SIG-M5 treated with dmso at 0.1 percent for 504 hours (cell line): ENCODE measurements around the gene MSX2.
A peak's percentile ranks its signal among the peaks of the same experiment; 100 is the strongest.

Source experiments
- DNase-seq: peaks from one replicate; lab custom pipeline; 2025; ENCODE audit not compliant: unreplicated experiment; lab: John Stamatoyannopoulos, UW

MSX2 gene

DNA sequence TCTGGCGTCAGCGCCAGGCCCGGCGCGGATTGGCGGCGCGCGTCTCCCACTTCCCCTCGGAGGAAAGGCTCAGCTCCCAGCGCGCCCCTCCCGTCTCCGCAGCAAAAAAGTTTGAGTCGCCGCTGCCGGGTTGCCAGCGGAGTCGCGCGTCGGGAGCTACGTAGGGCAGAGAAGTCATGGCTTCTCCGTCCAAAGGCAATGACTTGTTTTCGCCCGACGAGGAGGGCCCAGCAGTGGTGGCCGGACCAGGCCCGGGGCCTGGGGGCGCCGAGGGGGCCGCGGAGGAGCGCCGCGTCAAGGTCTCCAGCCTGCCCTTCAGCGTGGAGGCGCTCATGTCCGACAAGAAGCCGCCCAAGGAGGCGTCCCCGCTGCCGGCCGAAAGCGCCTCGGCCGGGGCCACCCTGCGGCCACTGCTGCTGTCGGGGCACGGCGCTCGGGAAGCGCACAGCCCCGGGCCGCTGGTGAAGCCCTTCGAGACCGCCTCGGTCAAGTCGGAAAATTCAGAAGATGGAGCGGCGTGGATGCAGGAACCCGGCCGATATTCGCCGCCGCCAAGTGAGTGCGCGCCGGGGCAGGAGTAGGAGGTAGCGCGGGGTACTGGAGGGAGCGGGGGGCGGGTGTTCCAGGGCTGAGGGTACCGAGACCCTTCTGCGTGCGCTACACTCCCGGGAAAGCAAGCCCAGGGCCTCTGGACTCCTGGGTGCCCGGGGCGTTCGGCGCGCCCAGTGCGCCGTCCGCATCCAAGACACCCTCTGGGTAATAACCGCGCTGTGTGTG is at the start of gene MSX2:
TSS of gene MSX2 (plus strand) at position 99 of the 777 bp plus-strand sequence. CDS start at position 177, 78 bp downstream.
- DNase-seq, result peak; percentile 56

DNA sequence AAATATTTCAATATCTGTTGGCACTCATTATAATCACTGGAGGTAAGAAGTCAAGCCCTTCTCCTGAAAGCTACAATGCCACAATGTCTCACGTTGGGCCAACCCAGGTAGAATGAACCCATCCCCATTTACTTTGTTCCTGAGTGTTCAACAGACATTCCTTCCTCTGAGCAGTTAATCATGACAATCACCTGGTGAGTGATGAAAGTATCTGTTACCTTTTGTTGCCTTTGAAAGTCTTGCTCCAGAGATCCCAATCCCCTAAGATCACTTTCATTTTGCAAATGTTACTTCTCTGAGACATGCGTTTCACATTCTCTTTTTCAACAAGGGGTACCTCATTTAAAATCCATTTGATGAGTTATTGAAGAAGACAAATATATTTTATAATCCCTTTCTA is 49.3 kb upstream of the MSX2 start:
- no peak for DNase-seq

DNA sequence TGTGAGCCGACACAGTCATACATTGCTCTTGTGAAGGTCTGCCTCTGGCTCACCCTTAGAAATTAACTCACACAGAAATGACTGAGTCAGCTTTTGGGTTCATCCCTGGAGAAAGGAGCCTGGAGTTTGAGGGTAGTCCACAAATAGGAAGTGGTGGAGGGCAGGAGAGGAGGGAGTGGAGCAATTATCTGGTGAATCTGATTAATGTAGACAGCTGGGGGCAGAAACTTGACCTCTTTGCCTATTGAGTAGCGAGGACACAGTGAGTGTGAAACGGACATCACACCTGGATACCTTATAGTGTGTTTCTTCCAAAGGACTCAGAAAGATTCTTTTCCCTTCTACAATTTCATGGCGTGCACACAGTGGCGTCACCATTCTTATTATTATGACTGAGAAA is 48.5 kb upstream of the MSX2 start:
- no peak for DNase-seq

DNA sequence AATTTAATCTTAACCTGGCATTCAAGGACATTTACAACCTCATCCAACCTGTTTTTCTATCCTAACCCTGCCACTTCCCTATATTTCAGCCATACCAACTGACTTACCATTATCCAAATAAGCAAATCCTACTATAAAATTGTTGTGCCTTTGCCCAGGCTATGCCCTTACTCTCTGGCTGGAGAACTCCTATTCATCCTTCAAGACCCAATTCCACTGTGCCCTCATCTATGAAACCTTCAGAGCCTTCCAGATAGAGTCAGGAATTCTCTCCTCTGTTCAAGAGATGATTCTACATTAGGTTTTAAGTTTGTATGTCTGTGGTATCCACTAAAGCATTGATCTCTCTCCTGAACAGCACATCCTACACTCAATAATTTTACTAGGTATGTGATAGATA is 46.3 kb upstream of the MSX2 start:
- no peak for DNase-seq

DNA sequence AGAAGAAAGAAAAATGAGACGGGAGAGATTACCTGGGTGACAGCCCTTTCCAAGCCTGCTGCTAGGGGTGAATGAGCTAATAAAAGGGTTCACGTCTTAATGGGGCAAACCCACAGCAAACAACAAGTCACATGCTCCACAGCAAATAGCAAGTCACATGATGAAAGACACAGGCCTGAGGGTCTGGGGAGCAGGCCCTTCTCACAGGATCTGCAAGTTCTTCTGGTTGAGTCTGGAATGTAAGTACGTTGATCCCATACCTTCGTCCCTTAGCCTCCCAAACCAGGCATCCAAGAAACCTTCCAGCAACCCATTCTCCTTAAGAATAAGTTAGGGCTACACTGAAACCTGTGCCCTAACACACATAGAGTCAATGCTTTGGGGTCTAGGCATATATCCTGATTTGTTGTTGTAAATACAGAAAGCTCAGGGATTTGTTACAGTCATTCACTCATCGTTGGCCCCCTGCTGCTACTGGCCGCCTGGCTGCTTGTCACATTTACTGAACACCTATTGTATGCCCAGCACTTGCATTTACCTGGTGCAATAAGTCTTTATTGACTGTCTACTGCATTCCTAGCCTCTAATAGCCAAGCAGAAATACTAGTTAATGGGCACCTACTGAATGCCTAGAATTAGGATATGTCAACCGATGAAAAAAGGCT is 43.3 kb upstream of the MSX2 start:
- DNase-seq, result no peak

DNA sequence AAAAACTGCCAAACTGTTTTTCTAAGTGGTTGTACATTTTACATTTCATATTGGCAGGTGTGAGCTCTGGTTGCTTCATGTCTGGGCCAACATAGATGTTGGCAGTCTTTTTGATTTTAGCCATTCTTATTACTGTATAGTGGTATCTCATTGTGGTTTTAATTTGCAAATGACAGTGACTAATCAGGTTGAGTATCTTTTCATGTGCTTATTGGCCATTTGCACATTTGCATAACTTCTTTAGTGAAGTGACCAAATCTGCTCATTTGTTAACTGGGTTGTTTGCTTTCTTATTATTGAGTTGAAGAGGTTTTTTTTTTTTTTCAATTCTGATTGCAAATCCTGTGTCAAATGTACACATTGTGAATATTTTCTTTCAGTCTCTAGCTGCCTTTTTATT is 36.9 kb upstream of the MSX2 start:
- no peak for DNase-seq

DNA sequence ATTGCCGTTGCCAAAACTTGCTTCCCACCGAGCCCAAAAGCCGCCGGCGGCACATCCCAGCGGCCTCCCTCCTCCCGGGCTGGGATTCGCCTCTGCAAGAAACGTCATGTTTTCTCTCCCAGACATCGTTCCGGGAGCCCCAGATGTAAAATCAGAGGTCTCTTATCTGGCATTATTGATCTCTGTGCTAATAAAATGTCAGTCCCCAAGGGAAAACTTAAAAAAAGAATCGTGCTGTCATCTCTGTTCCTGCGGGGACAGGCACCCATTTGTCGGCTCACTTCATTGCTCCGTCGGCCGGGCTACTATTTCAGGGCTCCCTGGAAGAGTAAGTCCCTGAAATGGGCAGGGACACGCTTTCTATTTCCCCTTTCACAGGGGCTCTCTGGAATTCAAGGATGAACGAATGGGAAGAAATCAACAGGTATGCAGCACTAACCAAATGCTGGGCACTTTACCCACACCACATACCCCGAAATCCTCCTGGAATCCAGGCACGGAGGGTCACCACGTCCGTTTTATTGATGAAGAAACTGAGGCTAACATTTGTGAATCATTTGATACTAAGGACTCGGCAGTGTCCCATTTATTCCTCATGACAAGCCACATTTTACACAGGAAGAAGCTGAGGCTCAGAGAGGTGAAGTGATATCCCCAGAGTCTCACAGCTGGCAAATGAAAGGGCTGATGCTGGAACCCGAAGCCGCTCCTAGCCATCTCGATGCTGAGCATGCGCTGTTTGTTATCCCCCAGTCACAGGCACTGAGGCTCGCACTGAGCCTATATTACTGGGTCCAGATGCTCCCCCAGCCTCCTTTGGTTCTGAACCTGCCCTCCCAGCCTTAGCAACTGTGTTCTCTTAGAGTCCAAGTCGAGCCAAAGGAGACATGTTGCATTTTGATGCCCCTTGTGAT is 35.7 kb upstream of the MSX2 start:
- DNase-seq, result no peak

DNA sequence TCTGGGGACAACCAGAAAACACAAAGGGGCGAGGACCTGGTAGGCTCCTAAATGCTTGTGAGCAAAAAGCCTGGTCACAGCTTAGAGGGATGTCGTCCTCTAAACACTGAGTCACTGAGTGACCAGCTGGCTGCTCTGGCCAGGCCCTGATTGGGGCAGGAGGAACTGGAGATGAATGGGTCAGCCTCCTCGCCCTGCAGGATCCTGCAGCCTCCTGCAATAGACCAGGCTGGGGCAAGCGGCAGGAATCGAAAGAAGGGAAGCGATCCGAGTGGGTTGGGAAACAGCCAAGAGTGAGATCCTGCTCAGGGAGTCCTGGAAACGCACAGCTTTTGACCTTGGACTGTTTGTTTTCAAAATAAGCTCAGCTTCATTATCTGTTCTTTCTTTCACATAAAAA is 34.1 kb upstream of the MSX2 start:
- DNase-seq, result no peak

DNA sequence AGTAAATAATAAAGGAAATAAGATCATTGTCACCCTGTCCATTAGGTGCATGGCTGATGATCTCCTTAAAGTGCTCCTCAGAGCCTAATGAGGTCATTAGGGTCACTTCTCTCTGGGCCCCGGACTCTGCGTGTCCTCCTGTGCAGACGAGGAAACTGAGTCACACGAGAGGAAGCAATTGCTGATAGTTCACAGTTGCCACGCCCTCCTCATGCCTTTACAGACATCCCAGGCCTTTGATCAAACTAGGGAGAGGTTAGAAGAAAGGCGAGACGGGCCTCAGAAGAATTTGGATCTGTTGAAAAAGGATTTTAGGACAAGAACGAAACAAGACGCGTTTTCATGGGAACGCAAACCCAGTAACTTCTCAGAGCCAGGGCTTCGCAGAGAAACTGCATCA is 32.0 kb upstream of the MSX2 start:
- no peak for DNase-seq

DNA sequence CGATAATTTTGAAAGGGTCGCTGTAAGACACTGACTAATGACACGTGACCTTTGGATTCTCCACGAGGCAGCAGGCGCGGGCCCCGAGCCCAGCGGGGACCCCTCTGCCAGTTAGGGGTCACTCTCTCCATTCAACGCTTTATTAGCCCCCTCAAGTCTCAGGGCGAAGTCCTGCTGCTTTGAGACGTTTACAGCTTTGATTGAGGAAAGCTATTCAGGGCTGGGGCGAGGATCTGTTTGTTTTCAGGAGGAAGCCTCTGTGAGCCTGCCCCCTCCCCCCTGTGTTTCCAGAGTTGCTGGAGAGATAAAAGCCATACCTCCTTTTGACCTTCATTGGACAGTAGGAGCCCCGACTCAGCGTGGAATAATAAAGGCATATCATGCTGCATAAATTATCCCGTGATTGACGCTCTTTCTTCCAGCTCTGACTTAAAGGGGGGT is 31.4 kb upstream of the MSX2 start:
- DNase-seq, result no peak

DNA sequence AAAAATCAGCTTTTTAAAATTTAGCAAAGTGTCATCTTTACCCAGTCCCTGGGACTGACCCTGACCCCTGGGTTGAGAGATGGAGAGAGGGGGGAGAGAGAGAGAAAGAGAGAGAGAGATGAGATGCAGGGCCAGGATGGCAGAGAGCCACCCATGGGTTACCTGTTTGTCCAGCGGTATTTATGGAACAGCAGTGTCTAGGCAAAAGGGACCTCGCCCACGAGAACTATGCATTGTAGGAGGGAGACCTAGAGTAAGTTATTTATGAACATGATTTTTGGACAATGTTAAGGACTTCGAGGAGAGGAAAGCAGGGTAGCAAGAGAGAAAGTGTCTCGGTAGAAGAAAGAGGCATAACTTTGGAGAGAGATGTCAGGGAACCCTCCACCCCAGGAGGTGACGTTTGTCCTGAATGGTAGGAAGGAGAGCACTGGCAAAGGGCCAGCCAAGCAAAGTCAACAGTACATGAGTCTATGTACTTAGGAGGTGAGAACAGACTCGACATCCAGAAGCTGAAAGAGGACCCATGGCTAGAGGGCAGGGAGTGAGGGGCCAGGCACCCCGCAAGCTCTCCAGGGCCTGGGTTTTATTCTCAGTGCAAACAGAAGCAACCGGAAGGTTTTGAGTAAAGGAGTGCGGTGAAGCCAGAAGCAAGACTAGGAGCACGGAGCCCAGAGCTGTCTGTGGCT is 30.5 kb upstream of the MSX2 start:
- no peak for DNase-seq

DNA sequence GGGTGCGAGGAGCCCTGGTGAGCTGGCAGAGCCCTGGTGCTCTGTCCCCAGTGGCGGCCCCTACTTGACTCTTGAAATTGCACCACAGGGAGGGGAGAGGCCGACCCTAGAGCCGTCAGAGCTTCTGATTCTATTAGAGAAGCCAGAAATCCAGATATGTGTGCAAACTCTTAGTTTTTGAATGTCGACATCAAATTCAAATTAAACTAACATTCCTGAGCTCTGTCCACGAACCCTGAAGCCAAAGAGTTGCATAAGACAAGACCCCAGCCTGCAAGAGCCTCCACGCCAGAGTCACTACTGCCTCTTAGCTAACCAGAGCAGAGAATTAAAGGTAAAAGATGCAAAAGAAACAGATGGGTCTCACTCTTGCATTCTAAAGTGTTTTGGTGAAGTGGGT is 29.8 kb upstream of the MSX2 start:
- no peak for DNase-seq

DNA sequence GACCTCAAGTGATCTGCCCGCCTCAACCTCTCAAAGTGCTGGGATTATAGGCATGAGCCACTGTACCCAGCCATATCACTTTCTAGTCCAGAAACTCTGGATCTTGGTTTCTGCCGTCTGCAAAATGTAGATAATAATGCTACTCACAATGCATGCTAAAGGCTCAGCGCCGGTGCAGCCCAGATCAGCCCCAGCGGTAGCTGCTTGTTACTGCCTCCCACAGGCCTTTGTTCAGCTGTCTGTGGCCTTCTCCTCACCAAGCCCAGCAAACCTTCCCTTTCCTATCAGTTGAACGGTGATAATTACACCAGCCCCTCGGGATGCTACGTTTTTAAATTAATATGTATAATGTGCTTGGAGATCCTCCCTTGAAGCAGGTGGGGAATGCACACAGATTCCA is 26.2 kb upstream of the MSX2 start:
- no peak for DNase-seq

DNA sequence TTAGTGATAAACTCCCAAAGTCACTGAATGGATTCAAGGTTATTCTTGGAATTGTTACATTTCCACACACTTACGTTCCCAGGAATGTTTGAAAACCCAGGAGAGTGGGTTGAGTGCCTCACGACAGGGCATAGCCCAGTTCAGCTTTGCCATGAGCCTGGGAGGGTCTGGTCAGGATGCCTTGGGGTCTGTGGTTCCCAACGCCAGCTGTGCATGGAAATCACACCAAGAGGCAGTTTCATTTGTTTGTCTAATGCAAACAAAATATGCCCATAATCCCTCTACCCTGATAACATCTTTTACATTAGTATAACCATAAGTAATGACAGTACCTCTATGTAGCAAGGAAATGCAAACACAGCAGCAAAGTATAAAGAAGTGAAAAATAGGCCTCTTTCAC is 25.3 kb upstream of the MSX2 start:
- no peak for DNase-seq

DNA sequence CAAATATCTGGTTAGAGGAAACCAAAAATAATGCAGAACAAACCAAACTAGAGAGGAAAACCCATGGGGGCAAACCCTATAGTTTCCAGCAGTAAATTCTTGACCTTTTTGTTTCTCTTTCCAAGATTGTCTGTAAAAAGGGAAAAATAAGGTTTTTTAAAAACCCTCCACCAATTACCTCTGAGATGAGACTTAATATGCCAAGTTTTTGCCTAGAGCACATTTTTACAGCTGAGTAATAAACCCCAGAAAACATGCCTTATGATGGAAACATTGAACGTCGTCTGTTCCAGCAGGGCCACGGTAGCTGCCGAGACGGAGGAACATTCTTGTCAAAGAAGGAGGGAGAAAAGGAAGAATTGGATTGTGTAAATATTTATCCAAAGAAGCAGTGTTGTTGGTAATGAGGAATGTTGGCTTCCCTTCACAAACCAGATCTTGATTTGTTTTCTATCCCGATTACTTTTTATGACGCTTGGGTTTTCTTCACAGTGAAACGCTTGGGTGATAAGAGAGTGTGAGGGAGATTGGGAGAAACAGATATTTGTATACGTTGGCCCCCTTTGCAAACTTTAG is 17.3 kb upstream of the MSX2 start:
- DNase-seq, result no peak

DNA sequence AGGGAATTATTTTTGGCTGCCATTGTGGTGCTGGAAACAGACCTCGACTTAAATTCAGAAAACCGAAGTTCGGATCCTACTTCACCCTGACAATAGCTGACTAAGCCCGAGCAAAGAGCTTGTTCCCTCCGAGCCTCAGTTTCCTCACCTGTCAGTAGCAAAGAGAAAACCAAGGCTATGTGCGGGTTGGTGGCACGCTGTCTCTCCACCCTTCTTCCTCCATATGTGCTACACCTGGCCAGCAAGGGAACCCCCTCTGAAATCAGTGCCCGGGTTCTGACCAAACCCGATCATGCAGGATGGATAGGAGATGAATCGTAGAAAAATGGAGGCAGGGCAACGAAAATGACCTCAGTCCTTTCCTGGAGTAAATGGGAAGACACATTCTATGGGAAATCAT is 16.7 kb upstream of the MSX2 start:
- no peak for DNase-seq

DNA sequence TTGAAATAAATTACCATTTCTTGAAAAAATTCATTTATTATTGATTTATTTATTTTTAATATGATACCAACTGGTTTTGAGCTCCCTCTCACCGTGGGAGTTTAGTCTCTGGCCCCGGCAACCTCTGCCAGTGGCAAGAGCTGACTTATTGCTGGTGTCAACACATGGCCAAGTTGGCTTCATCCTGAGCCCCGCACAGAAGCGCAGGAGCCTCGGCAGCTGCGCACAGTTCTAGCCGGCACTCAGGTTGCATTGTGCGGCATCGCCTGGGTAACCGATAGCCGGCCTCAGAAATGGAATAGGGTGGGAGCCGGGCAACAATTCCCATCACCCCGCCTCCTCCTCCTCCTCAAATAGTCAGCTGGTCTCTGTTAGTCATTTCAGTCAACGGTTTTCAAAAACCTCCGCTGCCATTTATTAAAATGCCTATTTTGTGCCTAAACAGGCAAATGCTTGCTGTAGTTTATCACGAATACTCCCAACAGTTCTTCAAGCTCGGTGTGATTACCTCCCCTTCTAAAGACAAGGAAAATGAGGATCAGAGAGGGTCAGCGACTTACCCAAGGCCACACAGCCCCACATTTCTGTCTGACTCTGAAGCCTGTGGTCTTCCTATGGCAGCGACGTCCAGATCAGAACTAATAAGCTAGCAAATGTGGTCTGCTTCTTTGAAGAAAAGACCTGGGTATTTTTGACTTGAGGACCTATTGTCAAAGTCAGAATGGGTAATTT is 15.7 kb upstream of the MSX2 start:
- DNase-seq, result no peak

DNA sequence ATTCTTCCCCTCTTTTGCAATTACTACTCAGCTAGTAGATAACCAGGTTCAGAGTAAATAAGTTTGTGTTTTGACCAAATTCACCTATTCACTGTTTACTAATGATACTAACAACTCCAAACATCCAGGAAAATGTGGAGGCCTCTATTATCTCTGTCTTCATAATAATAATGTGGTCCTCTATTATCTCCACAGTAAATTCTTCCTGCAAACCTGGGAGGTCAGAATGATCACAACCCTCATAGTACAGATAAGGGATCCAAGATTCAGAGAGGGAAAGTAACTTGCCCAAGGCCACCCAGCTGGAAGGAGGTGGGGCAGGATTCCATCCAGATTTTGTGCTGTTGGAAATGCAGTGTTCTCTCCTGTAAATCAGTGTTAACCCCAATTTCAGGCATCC is 9.6 kb upstream of the MSX2 start:
- DNase-seq, result no peak

DNA sequence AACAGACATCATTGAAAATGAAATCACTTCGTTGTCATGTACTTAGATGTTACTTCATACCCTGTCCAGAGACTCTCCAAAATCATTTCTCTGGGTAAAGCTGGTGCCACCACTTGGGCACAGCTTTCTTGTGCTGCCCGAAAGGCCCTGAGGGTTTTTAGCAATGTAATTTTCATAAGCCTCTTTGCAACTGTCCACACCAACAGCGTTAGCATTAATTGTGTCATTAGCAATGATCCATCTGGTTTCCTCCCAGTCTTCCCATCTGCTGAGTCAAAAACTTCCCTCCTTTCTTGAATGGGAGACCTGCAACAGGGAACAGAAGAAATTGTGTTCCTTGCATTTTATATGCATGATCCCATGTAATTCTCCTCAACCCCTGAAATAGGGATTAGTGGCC is 8.6 kb upstream of the MSX2 start:
- DNase-seq, result no peak

DNA sequence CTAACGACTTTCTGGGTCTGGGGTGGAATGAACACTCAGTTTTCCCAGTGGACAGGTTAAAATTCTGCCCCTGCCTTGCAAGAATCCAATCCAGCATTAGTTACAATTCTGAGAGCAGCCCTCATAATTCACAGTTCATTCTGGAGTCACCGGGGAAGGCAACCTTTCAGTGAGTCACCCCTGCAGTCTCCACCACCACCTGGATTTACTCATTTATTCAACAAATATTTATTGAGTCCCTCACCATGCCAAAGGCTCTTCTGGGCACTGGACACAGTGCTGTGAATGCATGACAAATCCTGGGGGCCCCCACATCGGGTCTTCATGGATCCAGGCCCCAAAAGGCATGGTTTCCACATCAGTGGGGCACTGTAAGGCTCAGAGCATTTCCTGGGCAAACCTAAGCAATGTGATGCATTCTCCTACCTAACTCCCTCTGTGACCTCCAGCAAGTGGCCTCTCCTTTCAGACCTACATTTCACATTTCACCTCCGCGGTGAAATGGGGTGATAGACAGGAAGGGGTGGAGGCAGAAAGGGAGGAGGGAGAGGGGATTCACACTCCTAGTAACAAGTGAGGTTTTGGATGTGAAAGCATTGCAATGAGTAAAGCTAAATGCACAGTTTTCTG is 6.4 kb upstream of the MSX2 start:
- DNase-seq, result no peak
